Measurements from ENCODE around the gene VOPP1. TPM values are rescaled to one million over a fixed set of nuclear protein-coding genes. Genes with fewer than 3 reads are reported as not detected.

Gene VOPP1
- total and polyA plus RNA-seq, 10 of the 15 experiments (the other 5 are each of a cell fraction or from before 2014, with no cell fraction given) = 32.8 to 206 (median 129) TPM

DNA sequence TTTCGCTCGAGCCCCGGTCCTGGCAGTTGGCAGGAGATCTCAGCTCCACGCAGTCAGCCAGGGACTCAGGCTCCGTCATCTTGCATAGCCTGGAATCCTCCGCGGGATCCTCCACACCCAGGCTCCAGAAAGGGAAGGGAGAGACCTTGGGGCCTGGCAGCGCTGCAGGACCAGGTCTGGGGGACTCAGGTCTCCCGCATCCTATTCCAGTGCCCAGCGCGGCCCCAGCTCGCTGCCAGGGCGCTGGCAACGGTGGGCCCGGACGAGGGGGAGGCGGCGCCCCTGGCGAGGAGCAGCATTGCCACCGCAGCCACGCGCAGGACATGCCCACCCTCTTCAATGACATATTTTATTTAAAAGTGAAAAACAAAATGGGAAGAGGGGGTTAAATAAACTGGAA, 123.8 kb downstream of the VOPP1 start:
- Histone ChIP-seq H3K9ac (ENCODE audit: control insufficient read depth, insufficient read depth, low read length) (no peak overlapping the region), H4K20me1 (ENCODE audit: control insufficient read depth, insufficient read depth) (no peaks in the 10 kb centered on the region), H3K27ac (ENCODE audit: control insufficient read depth, insufficient read depth) (no peak overlapping the region), H3K27me3 (replicated peaks in 1 of 2; ENCODE audit: control insufficient read depth in 2 of 2, insufficient read depth in 2 of 2, low read length in 1 of 2) (no peaks in the 10 kb centered on the region), H3K36me3 (ENCODE audit: control insufficient read depth in 2 of 2, insufficient read depth in 2 of 2, low read length in 1 of 2) (peaks cover 0 to 9% of the 10 kb centered on the region in 2 experiments; a peak in 3 of 4 replicates), H3K4me2 (ENCODE audit: control insufficient read depth, insufficient read depth) (no peak overlapping the region), H3K9me3 (replicated peaks; ENCODE audit: control insufficient read depth, insufficient read depth, low read length) (no peaks in the 10 kb centered on the region), H3K4me3 (no peak overlapping the region), H3K79me2 (ENCODE audit: control insufficient read depth, insufficient read depth, low read length) (no peaks in the 10 kb centered on the region), H3K4me1 (ENCODE audit: control insufficient read depth, insufficient read depth, low read length) (no peaks in the 10 kb centered on the region), H2AFZ (ENCODE audit: control insufficient read depth, low read depth, low read length) (no peak overlapping the region)
- FAIRE-seq (no peak), ATAC-seq (no peak), DNase-seq (ENCODE audit: low read depth, low spot score) (no peak)
- SMC1A ChIA-PET (ENCODE audit: uncharacterized antibody, unreplicated experiment) = no interaction called here
- CTCF ChIA-PET = no interaction called here
- POLR2A ChIA-PET = no interaction called here
- intact Hi-C loops (cut with micrococcal nuclease; ENCODE audit: unreplicated experiment) (no loop called here), in situ Hi-C loops (cut with MboI) (no loop called here)
- BruUV-seq (replicated peaks) = no TSS peak
- RAD21 ChIA-PET (ENCODE audit: unreplicated experiment) = no interaction called here
- WGBS (ENCODE audit: insufficient coverage, insufficient replicate concordance, low lambda C conversion rate, missing lambda C conversion rate) = 97% methylated on average over 22 of the region's 22 CpGs
- TF ChIP-seq JUND (IDR thresholded peaks at IDR 0.05; ENCODE audit: low read depth, low read length) = no peak
- TF ChIP-seq ESRRA (IDR thresholded peaks at IDR 0.05; ENCODE audit: low read length) = no peak
- TF ChIP-seq TAF1 (IDR thresholded peaks at IDR 0.05; ENCODE audit: borderline replicate concordance, low read depth, low read length) = no peak
- no peak for TF ChIP-seq POU2F2 (IDR thresholded peaks at IDR 0.05; ENCODE audit: borderline replicate concordance, low read depth, low read length)
- no peak for TF ChIP-seq SMC3 (IDR thresholded peaks at IDR 0.05; ENCODE audit: borderline replicate concordance, low read length)
- no peak for TF ChIP-seq LARP7 (IDR thresholded peaks at IDR 0.05)
- TF ChIP-seq, protein P1, sequence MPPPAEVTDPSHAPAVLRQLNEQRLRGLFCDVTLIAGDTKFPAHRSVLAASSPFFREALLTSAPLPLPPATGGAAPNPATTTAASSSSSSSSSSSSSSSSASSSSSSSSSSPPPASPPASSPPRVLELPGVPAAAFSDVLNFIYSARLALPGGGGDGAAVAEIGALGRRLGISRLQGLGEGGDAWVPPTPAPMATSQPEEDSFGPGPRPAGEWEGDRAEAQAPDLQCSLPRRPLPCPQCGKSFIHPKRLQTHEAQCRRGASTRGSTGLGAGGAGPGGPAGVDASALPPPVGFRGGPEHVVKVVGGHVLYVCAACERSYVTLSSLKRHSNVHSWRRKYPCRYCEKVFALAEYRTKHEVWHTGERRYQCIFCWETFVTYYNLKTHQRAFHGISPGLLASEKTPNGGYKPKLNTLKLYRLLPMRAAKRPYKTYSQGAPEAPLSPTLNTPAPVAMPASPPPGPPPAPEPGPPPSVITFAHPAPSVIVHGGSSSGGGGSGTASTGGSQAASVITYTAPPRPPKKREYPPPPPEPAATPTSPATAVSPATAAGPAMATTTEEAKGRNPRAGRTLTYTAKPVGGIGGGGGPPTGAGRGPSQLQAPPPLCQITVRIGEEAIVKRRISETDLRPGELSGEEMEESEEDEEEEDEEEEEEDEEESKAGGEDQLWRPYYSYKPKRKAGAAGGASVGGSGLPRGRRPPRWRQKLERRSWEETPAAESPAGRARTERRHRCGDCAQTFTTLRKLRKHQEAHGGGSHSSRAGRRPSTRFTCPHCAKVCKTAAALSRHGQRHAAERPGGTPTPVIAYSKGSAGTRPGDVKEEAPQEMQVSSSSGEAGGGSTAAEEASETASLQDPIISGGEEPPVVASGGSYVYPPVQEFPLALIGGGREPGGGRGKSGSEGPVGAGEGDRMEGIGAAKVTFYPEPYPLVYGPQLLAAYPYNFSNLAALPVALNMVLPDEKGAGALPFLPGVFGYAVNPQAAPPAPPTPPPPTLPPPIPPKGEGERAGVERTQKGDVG (CRISPR knock-in tag; IDR thresholded peaks at IDR 0.05) = no peak
- TF ChIP-seq, protein P2, sequence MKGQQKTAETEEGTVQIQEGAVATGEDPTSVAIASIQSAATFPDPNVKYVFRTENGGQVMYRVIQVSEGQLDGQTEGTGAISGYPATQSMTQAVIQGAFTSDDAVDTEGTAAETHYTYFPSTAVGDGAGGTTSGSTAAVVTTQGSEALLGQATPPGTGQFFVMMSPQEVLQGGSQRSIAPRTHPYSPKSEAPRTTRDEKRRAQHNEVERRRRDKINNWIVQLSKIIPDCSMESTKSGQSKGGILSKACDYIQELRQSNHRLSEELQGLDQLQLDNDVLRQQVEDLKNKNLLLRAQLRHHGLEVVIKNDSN (IDR thresholded peaks at IDR 0.05; ENCODE audit: borderline replicate concordance, extremely low read length, insufficient read depth, low read depth, low read length) = no peak
- TF ChIP-seq, protein P3, sequence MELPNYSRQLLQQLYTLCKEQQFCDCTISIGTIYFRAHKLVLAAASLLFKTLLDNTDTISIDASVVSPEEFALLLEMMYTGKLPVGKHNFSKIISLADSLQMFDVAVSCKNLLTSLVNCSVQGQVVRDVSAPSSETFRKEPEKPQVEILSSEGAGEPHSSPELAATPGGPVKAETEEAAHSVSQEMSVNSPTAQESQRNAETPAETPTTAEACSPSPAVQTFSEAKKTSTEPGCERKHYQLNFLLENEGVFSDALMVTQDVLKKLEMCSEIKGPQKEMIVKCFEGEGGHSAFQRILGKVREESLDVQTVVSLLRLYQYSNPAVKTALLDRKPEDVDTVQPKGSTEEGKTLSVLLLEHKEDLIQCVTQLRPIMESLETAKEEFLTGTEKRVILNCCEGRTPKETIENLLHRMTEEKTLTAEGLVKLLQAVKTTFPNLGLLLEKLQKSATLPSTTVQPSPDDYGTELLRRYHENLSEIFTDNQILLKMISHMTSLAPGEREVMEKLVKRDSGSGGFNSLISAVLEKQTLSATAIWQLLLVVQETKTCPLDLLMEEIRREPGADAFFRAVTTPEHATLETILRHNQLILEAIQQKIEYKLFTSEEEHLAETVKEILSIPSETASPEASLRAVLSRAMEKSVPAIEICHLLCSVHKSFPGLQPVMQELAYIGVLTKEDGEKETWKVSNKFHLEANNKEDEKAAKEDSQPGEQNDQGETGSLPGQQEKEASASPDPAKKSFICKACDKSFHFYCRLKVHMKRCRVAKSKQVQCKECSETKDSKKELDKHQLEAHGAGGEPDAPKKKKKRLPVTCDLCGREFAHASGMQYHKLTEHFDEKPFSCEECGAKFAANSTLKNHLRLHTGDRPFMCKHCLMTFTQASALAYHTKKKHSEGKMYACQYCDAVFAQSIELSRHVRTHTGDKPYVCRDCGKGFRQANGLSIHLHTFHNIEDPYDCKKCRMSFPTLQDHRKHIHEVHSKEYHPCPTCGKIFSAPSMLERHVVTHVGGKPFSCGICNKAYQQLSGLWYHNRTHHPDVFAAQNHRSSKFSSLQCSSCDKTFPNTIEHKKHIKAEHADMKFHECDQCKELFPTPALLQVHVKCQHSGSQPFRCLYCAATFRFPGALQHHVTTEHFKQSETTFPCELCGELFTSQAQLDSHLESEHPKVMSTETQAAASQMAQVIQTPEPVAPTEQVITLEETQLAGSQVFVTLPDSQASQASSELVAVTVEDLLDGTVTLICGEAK (IDR thresholded peaks at IDR 0.05; ENCODE audit: borderline replicate concordance) = no peak
- TF ChIP-seq FOS (IDR thresholded peaks at IDR 0.05; ENCODE audit: borderline replicate concordance, extremely low read depth, insufficient read length) = no peak
- no peak for TF ChIP-seq CBX5 (IDR thresholded peaks at IDR 0.05; ENCODE audit: low read depth)
- TF ChIP-seq DPF2 (IDR thresholded peaks at IDR 0.05) = no peak
- TF ChIP-seq ZSCAN29 (IDR thresholded peaks at IDR 0.05) = no peak
- TF ChIP-seq CBFB (IDR thresholded peaks at IDR 0.05; ENCODE audit: low read depth) = no peak
- no peak for TF ChIP-seq IRF4 (IDR thresholded peaks at IDR 0.05; ENCODE audit: low read depth, low read length)
- TF ChIP-seq CREB1 (IDR thresholded peaks at IDR 0.05; ENCODE audit: low read depth) = no peak
- TF ChIP-seq, protein P4, sequence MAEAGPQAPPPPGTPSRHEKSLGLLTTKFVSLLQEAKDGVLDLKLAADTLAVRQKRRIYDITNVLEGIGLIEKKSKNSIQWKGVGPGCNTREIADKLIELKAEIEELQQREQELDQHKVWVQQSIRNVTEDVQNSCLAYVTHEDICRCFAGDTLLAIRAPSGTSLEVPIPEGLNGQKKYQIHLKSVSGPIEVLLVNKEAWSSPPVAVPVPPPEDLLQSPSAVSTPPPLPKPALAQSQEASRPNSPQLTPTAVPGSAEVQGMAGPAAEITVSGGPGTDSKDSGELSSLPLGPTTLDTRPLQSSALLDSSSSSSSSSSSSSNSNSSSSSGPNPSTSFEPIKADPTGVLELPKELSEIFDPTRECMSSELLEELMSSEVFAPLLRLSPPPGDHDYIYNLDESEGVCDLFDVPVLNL (IDR thresholded peaks at IDR 0.05; ENCODE audit: low read depth, low read length) = no peak
